Myocyte (in vitro differentiated cells): ENCODE measurements around the gene SYNGAP1. TPM values are rescaled to one million over a fixed set of nuclear protein-coding genes. Genes with fewer than 3 reads are reported as not detected.
"Not testable (repeated sequence)": the region's sequence is repeated elsewhere in the genome, so short reads cannot be mapped to it uniquely, and the experiment has no call there.

Source experiments
- DNase-seq: peaks from one replicate; pipeline ENCODE4 v3.0.0-alpha.2; 2012; ENCODE audit warnings: low read depth
- total RNA-seq: library from RNA; depleted of rRNA; stranded (reverse); fragments of >200 nt; gene quantifications from 2 replicates; pipeline ENCODE4 v1.2.3, GENCODE V29; 2014

Gene SYNGAP1
- total RNA-seq, 1 donor from 2014 or later: 2.8 TPM

DNA sequence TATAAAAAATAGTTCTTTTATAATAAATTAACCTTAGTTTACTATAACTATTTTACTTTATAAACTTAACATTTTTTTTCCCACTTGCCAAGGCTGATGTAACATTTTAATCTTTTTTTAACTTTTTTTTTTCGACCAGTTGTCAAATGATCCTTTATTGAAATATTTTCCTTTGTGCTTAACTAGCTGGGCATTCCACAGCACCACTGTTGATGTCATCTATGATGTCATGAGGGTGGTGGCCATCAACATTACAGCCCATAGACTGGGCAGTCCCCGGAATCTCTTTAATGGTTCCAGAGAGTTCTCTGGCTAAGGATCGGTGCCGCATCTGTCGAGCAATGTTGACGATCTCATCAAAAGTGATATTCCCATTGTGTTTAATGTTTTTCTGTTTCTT is 20.0 kb upstream of the SYNGAP1 start:
- DNase-seq: not testable (repeated sequence)

DNA sequence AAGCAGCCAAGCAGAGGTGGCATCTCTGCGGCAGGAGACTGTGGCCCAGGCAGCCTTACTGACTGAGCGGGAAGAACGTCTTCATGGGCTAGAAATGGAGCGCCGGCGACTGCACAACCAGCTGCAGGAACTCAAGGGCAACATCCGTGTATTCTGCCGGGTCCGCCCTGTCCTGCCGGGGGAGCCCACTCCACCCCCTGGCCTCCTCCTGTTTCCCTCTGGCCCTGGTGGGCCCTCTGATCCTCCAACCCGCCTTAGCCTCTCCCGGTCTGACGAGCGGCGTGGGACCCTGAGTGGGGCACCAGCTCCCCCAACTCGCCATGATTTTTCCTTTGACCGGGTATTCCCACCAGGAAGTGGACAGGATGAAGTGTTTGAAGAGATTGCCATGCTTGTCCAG is 15.0 kb upstream of the SYNGAP1 start:
- DNase-seq: no peak

DNA sequence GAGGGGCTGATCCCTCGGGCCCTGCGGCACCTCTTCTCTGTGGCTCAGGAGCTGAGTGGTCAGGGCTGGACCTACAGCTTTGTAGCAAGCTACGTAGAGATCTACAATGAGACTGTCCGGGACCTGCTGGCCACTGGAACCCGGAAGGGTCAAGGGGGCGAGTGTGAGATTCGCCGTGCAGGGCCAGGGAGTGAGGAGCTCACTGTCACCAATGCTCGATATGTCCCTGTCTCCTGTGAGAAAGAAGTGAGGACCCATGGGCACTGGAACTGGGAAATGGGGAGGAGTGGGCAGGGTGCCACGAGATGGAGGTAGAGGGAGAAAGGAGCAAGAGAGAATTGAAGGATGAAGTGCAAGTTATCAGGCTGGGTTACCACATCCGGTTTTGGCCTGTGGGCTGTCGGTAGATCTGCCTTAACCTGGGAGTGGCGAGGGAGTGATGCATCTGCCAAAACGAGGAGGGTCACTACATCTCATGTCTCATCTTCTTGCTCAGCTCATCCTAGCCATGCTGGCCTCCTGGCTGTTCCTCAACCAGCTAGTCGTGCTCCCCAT is 14.4 kb upstream of the SYNGAP1 start:
- DNase-seq: no peak

DNA sequence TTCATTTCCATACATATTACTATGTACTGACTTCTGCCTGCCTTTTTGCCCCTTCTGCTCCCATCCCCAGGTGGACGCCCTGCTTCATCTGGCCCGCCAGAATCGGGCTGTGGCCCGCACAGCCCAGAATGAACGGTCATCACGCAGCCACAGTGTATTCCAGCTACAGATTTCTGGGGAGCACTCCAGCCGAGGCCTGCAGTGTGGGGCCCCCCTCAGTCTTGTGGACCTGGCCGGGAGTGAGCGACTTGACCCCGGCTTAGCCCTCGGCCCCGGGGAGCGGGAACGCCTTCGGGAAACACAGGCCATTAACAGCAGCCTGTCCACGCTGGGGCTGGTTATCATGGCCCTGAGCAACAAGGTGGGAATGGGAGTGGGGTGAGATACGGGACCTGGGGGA is 13.7 kb upstream of the SYNGAP1 start:
- no peak for DNase-seq

DNA sequence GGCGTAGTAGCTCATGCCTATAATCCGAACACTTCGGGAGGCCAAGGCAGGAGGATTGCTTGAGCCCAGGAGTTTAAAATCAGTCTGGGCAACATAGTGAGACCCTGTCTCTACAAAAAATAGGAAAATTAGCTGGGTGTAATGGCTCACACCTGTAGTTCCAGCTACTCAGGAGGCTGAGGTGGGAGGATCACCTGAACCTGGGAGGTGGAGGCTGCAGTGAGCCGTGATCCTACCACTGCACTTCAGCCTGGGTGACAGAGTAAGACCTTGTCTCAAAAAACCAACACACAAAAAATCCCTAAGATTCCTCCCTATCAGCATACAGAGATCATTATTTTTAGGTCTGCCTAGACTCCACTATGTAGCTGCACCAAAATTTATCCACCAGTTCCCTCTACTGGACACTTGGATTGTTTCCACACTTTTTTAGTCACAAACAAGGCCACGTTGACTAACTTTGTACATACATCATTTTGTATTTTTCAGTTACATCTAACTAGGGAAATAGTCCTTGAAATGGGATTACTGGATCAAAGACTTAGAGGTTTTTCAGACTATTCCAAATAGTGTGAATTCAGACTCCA is 12.6 kb upstream of the SYNGAP1 start:
- DNase-seq: peak; percentile 65

DNA sequence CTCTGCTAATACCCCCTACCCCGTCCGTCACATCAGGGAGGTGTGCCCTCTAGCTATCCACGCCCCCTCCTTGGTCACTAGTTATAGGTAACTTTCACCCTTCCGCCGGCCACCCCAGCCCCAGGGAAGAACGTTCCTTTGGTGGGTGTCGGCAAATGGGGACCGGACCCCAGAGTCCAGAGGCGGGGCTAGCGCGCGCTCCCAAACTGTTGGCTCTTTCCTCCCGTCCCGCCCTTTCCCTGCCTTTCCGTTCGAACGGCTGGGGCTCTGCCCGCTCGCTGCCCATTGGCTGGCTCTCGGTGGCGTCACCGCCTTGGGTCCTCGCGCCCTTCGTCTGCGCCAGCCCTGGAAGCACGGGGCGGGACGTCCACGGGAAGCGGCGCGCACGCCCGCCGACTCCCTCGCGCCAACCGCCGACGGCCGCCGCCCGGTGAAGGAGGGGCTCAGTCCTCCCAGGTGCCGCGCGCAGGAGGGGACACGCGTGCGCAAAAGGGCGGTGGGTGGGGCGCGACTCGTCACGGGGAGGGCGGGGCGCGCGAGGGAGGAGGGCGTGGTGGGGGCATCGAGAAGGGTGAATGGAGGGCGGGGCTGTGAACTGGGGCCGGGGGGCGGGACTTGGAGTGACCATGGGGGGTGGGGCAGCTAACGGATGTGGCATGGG is 9.7 kb upstream of the SYNGAP1 start:
- peak; percentile 98 for DNase-seq

DNA sequence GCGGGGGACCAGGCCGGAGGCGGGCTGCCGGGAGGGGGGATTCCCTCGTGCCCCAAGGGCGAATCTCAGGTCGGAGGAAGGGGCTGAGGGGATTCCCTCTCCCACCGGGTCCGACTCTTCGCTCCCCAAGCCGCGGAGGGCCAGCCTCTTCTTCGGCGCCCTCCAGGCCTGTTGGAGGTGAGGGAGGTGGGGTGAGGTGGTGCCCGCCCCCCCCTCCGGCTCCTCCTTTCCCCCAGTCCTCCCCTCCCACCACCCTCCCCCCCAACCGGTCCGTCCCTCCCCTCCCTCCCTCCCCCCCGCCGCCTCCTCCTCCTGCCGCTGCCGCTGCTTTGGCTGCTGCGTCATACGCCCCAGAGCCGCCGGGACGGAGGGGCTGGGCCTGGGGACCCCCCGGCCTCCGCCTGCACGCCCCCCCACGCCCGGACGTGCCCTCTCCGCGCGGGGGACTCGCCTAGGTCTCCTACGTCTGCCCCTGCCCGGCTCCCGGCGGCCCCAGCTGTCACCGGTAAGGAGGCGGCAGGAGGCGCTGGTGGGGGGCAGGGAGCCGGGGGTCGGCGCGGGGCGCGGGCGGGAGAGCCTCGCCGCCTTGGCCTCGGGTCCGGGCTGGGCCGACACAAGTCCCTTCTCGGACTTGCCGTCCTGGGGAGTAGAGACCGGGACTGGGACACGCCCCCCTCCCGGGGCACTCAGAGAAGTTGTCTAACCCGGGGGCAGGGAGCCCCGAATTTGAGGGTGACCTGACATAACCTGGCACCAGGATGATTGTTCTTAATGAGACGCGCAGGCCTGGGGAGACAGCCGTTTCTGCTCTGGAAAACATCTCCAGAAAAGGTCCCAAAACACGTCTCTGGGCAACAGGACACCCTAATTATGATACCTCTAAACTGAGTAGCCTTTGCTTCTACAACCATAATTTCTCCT is 8.9 kb upstream of the SYNGAP1 start, which contains the start of gene PHF1:
TSS of gene PHF1 (plus strand) at position 304 of the 921 bp plus-strand sequence. CDS start 1,250 bp downstream, outside the sequence.
- DNase-seq: peak; percentile 72

DNA sequence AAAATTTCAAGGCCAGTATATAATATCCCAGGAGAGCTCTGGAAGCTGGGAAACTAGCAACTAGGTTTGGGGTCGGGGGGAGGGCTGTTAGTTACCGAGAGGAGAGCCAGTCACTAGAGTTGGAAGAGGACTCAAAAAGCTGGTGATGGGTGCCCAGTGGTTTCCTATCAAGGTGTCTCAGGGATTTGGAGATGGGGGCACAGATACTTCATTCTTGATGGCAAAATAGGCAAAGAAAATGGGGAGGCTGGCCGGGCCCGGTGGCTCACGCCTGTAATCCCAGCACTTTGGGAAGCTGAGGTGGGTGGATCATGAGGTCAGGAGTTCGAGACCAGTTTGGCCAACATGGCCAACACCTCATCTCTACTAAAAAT is 8.2 kb upstream of the SYNGAP1 start:
- DNase-seq: no peak

DNA sequence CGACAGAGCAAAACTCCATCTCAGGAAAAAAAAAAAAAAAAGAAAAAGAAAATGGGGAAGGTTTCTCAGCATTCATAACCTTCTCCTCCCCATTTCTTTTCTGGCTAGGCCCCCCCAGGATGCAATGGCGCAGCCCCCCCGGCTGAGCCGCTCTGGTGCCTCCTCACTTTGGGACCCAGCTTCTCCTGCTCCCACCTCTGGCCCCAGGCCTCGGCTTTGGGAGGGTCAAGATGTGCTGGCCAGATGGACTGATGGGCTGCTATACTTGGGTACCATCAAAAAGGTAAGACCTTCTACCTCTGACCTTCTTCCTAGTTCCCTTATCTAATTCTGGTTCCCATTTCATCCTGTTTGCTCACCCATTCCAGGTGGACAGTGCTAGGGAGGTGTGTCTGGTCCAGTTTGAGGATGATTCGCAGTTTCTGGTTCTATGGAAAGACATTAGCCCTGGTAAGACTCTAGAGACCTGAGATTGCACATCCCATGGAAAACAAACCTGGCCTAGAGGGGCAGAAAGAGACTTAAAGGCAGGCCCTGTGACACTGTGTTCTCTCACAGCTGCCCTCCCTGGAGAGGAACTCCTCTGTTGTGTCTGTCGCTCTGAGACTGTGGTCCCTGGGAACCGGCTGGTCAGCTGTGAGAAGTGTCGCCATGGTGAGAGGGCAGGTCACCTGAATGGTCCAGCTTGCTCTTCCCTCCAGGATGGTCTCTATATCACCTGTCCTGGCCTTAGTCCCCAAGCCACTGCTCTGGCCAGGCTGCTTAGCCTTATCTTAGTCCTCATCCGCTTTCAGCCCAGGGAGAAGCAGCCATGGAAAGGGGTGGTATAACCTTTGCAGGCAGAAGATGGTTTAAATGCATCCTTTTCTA is 7.5 kb upstream of the SYNGAP1 start:
- DNase-seq: no peak

DNA sequence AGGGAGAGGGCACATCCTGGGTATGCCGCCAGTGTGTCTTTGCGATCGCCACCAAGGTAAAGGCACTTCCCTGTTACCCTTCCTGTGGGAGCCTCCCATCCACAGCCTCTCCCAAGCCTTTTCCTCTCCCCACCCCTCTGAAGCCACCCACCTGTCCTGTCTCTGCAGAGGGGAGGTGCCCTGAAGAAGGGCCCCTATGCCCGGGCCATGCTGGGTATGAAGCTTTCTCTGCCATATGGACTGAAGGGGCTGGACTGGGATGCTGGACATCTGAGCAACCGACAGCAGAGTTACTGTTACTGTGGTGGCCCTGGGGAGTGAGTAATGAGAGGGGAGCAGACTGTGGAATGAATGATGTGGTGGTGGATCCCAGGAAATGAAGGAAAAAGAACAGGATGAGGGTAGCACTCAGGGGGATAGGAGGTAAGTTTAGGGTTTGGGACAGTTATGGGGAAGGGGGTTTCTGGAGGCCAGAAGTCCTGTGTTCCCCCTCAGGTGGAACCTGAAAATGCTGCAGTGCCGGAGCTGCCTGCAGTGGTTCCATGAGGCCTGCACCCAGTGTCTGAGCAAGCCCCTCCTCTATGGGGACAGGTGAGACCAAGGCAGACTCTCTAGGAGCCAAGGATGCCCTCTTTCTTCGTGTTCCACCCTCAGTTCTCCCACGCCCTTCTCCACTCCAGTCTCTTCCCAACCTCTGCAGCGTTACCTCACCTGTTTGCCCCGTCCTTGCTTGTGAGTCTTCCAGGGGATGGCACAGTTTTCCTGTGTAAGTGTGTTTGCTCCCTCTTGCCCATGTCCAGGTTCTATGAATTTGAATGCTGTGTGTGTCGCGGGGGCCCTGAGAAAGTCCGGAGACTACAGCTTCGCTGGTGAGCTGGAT is 6.4 kb upstream of the SYNGAP1 start:
- DNase-seq: no peak

DNA sequence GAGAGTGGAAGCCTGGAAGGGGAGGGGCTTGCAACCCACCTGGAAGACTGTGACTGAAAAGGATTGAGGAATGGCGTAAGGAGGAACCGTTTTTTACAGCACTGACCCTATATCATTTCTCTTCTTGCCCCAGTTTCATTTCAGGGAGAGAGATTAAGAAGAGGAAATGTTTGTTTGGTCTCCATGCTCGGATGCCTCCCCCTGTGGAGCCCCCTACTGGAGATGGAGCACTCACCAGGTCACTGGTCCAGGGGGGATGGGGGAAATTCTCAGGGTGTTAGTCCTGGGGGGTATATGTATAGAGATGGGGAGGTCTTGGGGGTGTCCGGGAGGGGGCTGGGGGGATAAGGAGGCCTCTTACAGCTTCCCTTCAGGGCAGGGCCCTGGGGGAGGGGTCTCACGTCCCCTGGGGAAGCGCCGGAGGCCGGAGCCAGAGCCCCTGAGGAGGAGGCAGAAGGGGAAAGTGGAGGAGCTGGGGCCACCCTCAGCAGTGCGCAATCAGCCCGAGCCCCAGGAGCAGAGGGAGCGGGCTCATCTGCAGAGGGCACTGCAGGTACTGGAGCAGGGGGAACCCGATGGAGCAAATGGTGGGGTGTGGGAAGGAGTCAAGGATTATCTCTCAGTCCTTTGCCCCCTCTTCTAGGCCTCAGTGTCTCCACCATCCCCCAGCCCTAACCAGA is 5.1 kb upstream of the SYNGAP1 start:
- no peak for DNase-seq

DNA sequence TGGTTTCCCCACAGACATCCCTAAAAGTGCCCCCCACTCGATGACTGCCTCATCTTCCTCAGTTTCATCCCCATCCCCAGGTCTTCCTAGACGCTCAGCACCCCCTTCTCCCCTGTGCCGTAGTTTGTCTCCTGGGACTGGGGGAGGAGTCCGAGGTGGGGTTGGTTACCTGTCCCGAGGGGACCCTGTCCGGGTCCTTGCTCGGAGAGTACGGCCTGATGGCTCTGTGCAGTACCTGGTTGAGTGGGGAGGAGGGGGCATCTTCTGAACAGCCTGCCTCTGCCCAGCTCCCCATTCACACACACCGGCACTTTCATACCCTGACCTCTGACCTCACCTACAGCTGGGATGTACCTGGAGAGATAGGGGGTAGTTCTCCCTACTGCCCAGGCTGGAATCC is 4.0 kb upstream of the SYNGAP1 start:
- no peak for DNase-seq

DNA sequence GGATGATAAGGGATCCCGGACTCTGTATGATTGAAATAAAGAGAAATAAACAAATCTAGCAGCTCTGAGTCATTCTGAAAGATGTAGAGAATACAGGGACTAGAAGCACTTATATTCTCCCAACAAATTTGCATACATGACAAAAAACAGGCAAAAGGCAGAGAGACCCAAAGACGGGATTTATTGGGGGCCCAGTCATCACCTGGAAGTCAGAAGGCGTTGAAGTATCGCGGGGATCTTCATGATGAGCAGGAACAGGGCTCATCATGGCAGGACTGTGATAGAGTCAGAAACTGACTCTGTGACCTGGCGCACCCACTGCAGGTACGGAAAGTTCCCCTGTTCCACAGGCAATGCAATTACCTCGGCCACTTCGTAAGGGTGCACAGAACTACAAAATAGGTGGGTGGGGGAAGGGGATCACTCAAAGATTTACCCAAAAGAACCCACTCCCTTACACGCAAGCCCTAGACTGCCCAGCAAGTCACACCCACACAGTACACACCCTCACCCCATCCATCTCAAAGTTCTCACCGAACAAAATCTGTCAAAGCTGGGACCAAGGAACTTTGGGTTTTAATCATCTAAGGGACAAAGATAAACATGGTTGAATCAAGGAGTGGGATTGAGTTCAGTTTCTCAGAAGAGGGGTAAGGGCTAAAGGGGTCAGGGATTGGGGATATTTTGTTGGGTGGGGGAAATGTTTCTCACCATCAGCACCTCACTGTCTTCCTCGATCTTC is 3.3 kb upstream of the SYNGAP1 start:
- no peak for DNase-seq

DNA sequence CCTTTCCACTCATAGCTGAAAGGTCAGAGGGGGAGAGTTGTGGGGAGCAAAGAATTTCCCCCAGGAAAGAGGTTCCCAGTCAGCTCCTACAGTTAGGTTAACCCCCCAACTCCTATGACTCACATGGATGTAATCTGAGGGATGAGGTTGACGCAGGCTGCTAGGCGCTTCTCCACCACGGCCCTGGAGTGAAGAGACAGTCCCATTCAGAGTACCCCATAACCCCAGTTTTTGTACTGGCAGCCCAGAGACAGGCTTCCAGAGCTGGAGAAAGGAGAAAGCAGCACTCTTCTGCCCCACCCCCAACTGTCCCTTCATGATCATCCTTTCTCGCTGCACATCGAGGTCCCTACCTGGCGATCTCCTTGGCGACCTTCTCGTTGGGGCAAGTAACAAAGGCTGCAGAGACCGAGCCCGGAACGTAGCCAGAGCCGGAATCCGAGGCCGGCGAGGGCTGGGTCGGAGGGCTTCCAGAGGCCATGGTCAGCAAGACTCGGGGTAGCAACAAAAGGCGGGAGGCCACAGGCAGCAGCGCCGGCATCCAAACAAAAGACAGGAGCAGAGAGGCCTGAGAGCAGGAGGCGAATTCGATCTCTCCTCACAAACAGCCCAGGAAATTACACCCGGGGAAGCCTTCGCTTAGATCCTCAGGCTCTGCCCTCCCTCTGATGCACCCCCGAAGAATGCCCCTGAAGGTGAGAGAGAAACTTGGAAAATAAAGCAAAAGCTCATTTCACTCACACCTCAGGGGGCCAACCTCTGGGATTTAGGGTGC is 2.5 kb upstream of the SYNGAP1 start:
- peak; percentile 44 for DNase-seq

DNA sequence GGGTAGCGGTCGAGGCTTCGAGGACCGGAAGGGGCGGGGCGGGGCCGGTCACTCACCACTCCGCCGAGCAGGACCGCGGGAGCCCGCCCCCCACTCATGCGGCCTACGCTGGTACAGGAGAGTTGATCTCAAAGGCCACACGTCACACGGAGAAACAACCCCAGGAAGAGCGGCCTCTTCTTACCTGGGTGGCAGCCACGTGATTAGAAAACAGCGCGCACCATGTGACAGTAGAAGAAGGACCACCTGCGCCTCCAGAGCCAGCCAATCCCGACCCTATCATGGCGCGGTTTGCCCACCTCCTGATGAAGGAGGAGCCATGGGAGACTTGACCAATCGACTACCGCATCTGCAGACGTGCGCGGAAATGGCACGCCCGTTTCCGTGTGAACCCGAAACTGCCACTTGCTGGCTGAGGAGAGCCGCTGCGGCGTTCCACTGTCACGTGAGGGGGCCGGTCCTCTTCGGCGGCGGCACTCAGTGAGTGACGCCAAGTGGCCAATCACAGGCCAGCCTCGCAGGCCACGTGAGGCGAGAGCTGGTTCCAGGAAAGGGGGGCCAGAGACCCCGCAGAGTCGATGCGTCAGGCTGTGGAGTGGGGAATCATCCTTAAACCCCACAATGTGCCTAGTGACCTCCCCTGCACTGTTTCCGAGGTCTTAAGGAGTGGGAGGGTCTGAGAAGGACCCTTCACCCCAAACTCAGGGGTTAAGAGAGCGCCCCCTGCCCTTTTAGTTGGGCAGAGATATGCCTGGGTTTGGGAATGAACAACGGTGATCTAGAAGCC is 1.8 kb upstream of the SYNGAP1 start, which contains the start of gene CUTA:
TSS of gene CUTA (minus strand) at position 205 of the 787 bp plus-strand sequence. CDS start at position 98, 107 bp downstream.
- peak; percentile 100 for DNase-seq

DNA sequence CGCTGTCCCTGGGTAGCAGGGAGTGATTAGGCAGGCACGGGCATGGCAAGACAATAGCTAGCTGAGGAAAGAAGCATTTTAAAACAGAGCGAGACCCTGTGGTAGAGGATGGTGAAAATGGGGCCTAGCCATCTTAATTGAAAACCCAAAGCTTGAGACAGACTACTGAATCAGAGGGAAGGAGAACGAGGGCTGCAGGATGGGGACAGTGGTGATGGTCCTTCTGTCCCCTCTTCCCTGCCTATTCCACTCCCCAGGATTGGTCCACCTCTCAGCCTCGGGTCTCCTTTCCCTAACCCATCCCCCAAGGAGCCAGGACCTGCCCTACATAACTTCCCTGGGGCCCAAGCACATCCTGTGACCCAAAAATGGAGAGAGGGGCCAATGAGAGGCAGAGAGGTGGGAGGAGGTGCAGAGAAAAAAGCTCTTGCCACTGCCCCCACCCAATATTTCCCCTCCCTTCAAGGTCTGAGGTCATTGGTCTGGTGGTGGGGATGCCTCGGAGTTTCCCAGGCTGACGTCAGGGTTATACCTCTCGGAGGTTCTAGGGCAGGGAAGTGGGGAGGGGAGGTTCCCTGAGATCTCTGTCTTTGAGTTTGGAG is 1.1 kb upstream of the SYNGAP1 start:
- no peak for DNase-seq
